OCI-LY1 (cell line): ENCODE measurements around the gene CD38.
"Not testable (repeated sequence)": the region's sequence is repeated elsewhere in the genome, so short reads cannot be mapped to it uniquely, and the experiment has no call there.

Experiments used
- H2AFZ ChIP-seq: fragments of 200-600 bp; sonication (generic), shearing (Covaris generic); 2 replicates; pipeline ENCODE4 v1.6.0; 2014; ENCODE audit warnings: antibody characterized with exemption, mild to moderate bottlenecking, low read length
- H3F3A ChIP-seq: fragments of 200-600 bp; sonication (generic), shearing (Covaris generic); 2 replicates; pipeline ENCODE4 v1.6.0; 2014; ENCODE audit warnings: mild to moderate bottlenecking, antibody characterized with exemption, low read length, moderate library complexity; ENCODE audit not compliant: insufficient read depth
- H3K27ac ChIP-seq: fragments of 200-600 bp; sonication (generic); 2 replicates; pipeline ENCODE4 v1.5.1; 2014; ENCODE audit warnings: low read length, mixed run types, mild to moderate bottlenecking, low read depth; ENCODE audit not compliant: poor library complexity, severe bottlenecking
- H3K27me3 ChIP-seq: fragments of 200-600 bp; sonication (generic); 2 replicates; pipeline ENCODE4 v1.6.0; 2014; ENCODE audit warnings: antibody characterized with exemption, mild to moderate bottlenecking, low read length, moderate library complexity; ENCODE audit not compliant: insufficient read depth
- H3K36me3 ChIP-seq: fragments of 200-600 bp; sonication (generic); 2 replicates; pipeline ENCODE4 v1.6.1; 2014; ENCODE audit warnings: mild to moderate bottlenecking, antibody characterized with exemption, low read length, moderate library complexity, mixed read lengths; ENCODE audit not compliant: insufficient read depth
- H3K4me1 ChIP-seq: fragments of 200-600 bp; sonication (generic); 2 replicates; pipeline ENCODE4 v1.5.1; 2014; ENCODE audit warnings: mild to moderate bottlenecking, low read length, moderate library complexity; ENCODE audit not compliant: insufficient read depth, severe bottlenecking
- H3K4me2 ChIP-seq: fragments of 200-600 bp; sonication (generic), shearing (Covaris generic); 2 replicates; pipeline ENCODE4 v1.6.1; 2014; ENCODE audit warnings: low read length
- H3K4me3 ChIP-seq: fragments of 200-600 bp; sonication (generic); 2 replicates; pipeline ENCODE4 v1.5.1; 2014; ENCODE audit warnings: low read length, low read depth, mild to moderate bottlenecking, mixed read lengths; ENCODE audit not compliant: poor library complexity, severe bottlenecking
- H3K79me2 ChIP-seq: fragments of 200-600 bp; shearing (Covaris generic); 2 replicates; pipeline ENCODE4 v1.6.1; 2016; ENCODE audit warnings: mixed run types, low read length, mixed read lengths; ENCODE audit not compliant: insufficient read depth
- H3K9ac ChIP-seq: fragments of 200-600 bp; sonication (generic), shearing (Covaris generic); 2 replicates; pipeline ENCODE4 v1.6.1; 2014; ENCODE audit warnings: mild to moderate bottlenecking, low read length, mixed read lengths
- H3K9me2 ChIP-seq: fragments of 200-600 bp; sonication (generic), shearing (Covaris generic); 2 replicates; pipeline ENCODE4 v1.6.1; 2014; ENCODE audit warnings: low read depth, mild to moderate bottlenecking, low read length, mixed read lengths
- H3K9me3 ChIP-seq: fragments of 200-600 bp; shearing (Covaris generic); 2 replicates; pipeline ENCODE4 v1.6.1; 2014; ENCODE audit warnings: low read length, mixed read lengths
- H4K20me1 ChIP-seq: fragments of 200-600 bp; sonication (generic), shearing (Covaris generic); 2 replicates; pipeline ENCODE4 v1.6.0; 2016; ENCODE audit warnings: mild to moderate bottlenecking, low read length; ENCODE audit not compliant: insufficient read depth
- CTCF ChIP-seq: fragments of 200-600 bp; sonication (generic), shearing (Covaris generic); IDR thresholded peaks from 2 replicates; pipeline ENCODE4 v1.5.1; 2017; ENCODE audit warnings: mild to moderate bottlenecking, antibody characterized with exemption, low read length, moderate library complexity, mixed read lengths
- EZH2 ChIP-seq: fragments of 200-600 bp; sonication (generic), shearing (Covaris generic); IDR thresholded peaks from 2 replicates; pipeline ENCODE4 v1.8.0; 2017; ENCODE audit warnings: borderline replicate concordance, mixed run types, mild to moderate bottlenecking, antibody characterized with exemption, low read length, moderate library complexity, mixed read lengths

The CD38 gene

GRCh38 chr4:15853345-15853744, 75.2 kb downstream of the CD38 start:
- no peaks in the 10 kb centered on the region for H3K4me1 ChIP-seq
- H3K27me3 ChIP-seq = no peaks in the 10 kb centered on the region
- no peaks in the 10 kb centered on the region for H4K20me1 ChIP-seq
- no peak overlapping the region for H3K27ac ChIP-seq
- no peaks in the 10 kb centered on the region for H3K9me3 ChIP-seq
- H3F3A ChIP-seq = no peaks in the 10 kb centered on the region
- no peak overlapping the region for H3K4me3 ChIP-seq
- H2AFZ ChIP-seq = no peak overlapping the region
- no peaks in the 10 kb centered on the region for H3K79me2 ChIP-seq
- peaks cover 3% of the 10 kb centered on the region; the same call in 1 of the 2 replicates for H3K36me3 ChIP-seq
- no peak overlapping the region for H3K9ac ChIP-seq
- no peak overlapping the region for H3K4me2 ChIP-seq
- TF ChIP-seq EZH2 = no peak
- TF ChIP-seq CTCF = no peak
- H3K9me2 ChIP-seq = no peaks in the 10 kb centered on the region

- Histone ChIP-seq H3K27ac (no peak overlapping the region), H4K20me1 (no peaks in the 10 kb centered on the region), H3K27me3 (no peaks in the 10 kb centered on the region), H3K79me2 (no peaks in the 10 kb centered on the region), H3K9me3 (no peaks in the 10 kb centered on the region), H3K9me2 (no peaks in the 10 kb centered on the region), H3F3A (no peaks in the 10 kb centered on the region), H3K4me3 (no peak overlapping the region), H3K4me2 (no peak overlapping the region), H3K36me3 (0 out of 2 replicates have a peak, but pooled peaks cover 3% of the 10 kb centered on the region), H2AFZ (no peak overlapping the region), H3K9ac (no peak overlapping the region), H3K4me1 (no peaks in the 10 kb centered on the region)
- TF ChIP-seq EZH2 (no peak), CTCF (no peak)
These were observed 77.8 kb downstream of the CD38 start for GRCh38 chr4:15855804-15856475.

- H3K9ac ChIP-seq, H3K4me3 ChIP-seq, H3K27ac ChIP-seq, H3K36me3 ChIP-seq, H4K20me1 ChIP-seq, H2AFZ ChIP-seq, H3K27me3 ChIP-seq, H3F3A ChIP-seq, H3K79me2 ChIP-seq, H3K9me3 ChIP-seq, H3K4me2 ChIP-seq, H3K9me2 ChIP-seq, H3K4me1 ChIP-seq: not testable (repeated sequence)
These were observed 83.1 kb downstream of the CD38 start for GRCh38 chr4:15861198-15861597.
